ENCODE measurements around the gene GCFC2.
A peak's percentile ranks its signal among the peaks of the same experiment; 100 is the strongest.
"Not testable (repeated sequence)": the region's sequence is repeated elsewhere in the genome, so short reads cannot be mapped to it uniquely, and the experiment has no call there.

The GCFC2 gene

GRCh38 chr2:75711590-75711989 lies 875 bp upstream of the GCFC2 start:
- H3K4me1 ChIP-seq (ENCODE audit: control insufficient read depth, insufficient read depth, low read length); H3K27me3 ChIP-seq (ENCODE audit: control insufficient read depth, insufficient read depth, low read length); H3K36me3 ChIP-seq (ENCODE audit: control insufficient read depth, insufficient read depth, low read length); H3K9ac ChIP-seq (ENCODE audit: low read length); H3K9me3 ChIP-seq (ENCODE audit: control insufficient read depth, low read length); H3K4me3 ChIP-seq (ENCODE audit: low read length): not testable (repeated sequence)

- Histone ChIP-seq H3K9me3 (ENCODE audit: control insufficient read depth, low read length) (no peaks in the 10 kb centered on the region), H3K27me3 (ENCODE audit: control insufficient read depth, insufficient read depth, low read length) (no peaks in the 10 kb centered on the region), H3K4me3 (ENCODE audit: low read length) (peak overlapping the region; percentile 17), H3K4me1 (ENCODE audit: control insufficient read depth, insufficient read depth, low read length) (peaks cover 4% of the 10 kb centered on the region), H3K36me3 (ENCODE audit: control insufficient read depth, insufficient read depth, low read length) (no peaks in the 10 kb centered on the region), H3K9ac (ENCODE audit: low read length) (peak overlapping the region; percentile 75)
Observed at GRCh38 chr2:75710220-75710576, 517 bp downstream of the GCFC2 start.

GRCh38 chr2:75709297-75709696 lies 1.4 kb downstream of the GCFC2 start:
- Histone ChIP-seq H3K9ac (ENCODE audit: low read length) (peak overlapping the region; percentile 12), H3K9me3 (ENCODE audit: control insufficient read depth, low read length) (no peaks in the 10 kb centered on the region), H3K4me3 (ENCODE audit: low read length) (no peak overlapping the region), H3K36me3 (ENCODE audit: control insufficient read depth, insufficient read depth, low read length) (no peaks in the 10 kb centered on the region), H3K27me3 (ENCODE audit: control insufficient read depth, insufficient read depth, low read length) (no peaks in the 10 kb centered on the region), H3K4me1 (ENCODE audit: control insufficient read depth, insufficient read depth, low read length) (peaks cover 4% of the 10 kb centered on the region)

- H3K9me3 ChIP-seq (ENCODE audit: control insufficient read depth, low read length): no peaks in the 10 kb centered on the region
- H3K4me3 ChIP-seq (ENCODE audit: low read length): no peak overlapping the region
- H3K36me3 ChIP-seq (ENCODE audit: control insufficient read depth, insufficient read depth, low read length): no peaks in the 10 kb centered on the region
- H3K4me1 ChIP-seq (ENCODE audit: control insufficient read depth, insufficient read depth, low read length): peaks cover 4% of the 10 kb centered on the region
- no peak overlapping the region for H3K9ac ChIP-seq (ENCODE audit: low read length)
- no peaks in the 10 kb centered on the region for H3K27me3 ChIP-seq (ENCODE audit: control insufficient read depth, insufficient read depth, low read length)
Observed at GRCh38 chr2:75707901-75708300, 2.8 kb downstream of the GCFC2 start.

GRCh38 chr2:75705921-75706320 lies 4.8 kb downstream of the GCFC2 start:
- Histone ChIP-seq H3K4me3 (ENCODE audit: low read length) (no peak overlapping the region), H3K36me3 (ENCODE audit: control insufficient read depth, insufficient read depth, low read length) (no peaks in the 10 kb centered on the region), H3K9ac (ENCODE audit: low read length) (no peak overlapping the region), H3K27me3 (ENCODE audit: control insufficient read depth, insufficient read depth, low read length) (no peaks in the 10 kb centered on the region), H3K9me3 (ENCODE audit: control insufficient read depth, low read length) (no peaks in the 10 kb centered on the region), H3K4me1 (ENCODE audit: control insufficient read depth, insufficient read depth, low read length) (peaks cover 4% of the 10 kb centered on the region)

GRCh38 chr2:75703589-75704287 lies 7.0 kb downstream of the GCFC2 start:
- no peaks in the 10 kb centered on the region for H3K27me3 ChIP-seq (ENCODE audit: control insufficient read depth, insufficient read depth, low read length)
- no peak overlapping the region for H3K9ac ChIP-seq (ENCODE audit: low read length)
- no peaks in the 10 kb centered on the region for H3K4me1 ChIP-seq (ENCODE audit: control insufficient read depth, insufficient read depth, low read length)
- no peak overlapping the region for H3K4me3 ChIP-seq (ENCODE audit: low read length)
- no peaks in the 10 kb centered on the region for H3K36me3 ChIP-seq (ENCODE audit: control insufficient read depth, insufficient read depth, low read length)
- no peaks in the 10 kb centered on the region for H3K9me3 ChIP-seq (ENCODE audit: control insufficient read depth, low read length)

- no peaks in the 10 kb centered on the region for H3K4me1 ChIP-seq (ENCODE audit: control insufficient read depth, insufficient read depth, low read length)
- no peak overlapping the region for H3K4me3 ChIP-seq (ENCODE audit: low read length)
- H3K36me3 ChIP-seq (ENCODE audit: control insufficient read depth, insufficient read depth, low read length): no peaks in the 10 kb centered on the region
- H3K9ac ChIP-seq (ENCODE audit: low read length): no peak overlapping the region
- H3K9me3 ChIP-seq (ENCODE audit: control insufficient read depth, low read length): no peaks in the 10 kb centered on the region
- no peaks in the 10 kb centered on the region for H3K27me3 ChIP-seq (ENCODE audit: control insufficient read depth, insufficient read depth, low read length)
Observed at GRCh38 chr2:75702593-75702992, 8.1 kb downstream of the GCFC2 start.

- no peaks in the 10 kb centered on the region for H3K4me1 ChIP-seq (ENCODE audit: control insufficient read depth, insufficient read depth, low read length)
- no peaks in the 10 kb centered on the region for H3K9me3 ChIP-seq (ENCODE audit: control insufficient read depth, low read length)
- H3K9ac ChIP-seq (ENCODE audit: low read length): no peak overlapping the region
- no peaks in the 10 kb centered on the region for H3K27me3 ChIP-seq (ENCODE audit: control insufficient read depth, insufficient read depth, low read length)
- no peak overlapping the region for H3K4me3 ChIP-seq (ENCODE audit: low read length)
- no peaks in the 10 kb centered on the region for H3K36me3 ChIP-seq (ENCODE audit: control insufficient read depth, insufficient read depth, low read length)
Observed at GRCh38 chr2:75698918-75699317, 11.8 kb downstream of the GCFC2 start.

- Histone ChIP-seq H3K9me3 (ENCODE audit: control insufficient read depth, low read length) (no peaks in the 10 kb centered on the region), H3K4me3 (ENCODE audit: low read length) (no peak overlapping the region), H3K36me3 (ENCODE audit: control insufficient read depth, insufficient read depth, low read length) (no peaks in the 10 kb centered on the region), H3K4me1 (ENCODE audit: control insufficient read depth, insufficient read depth, low read length) (no peaks in the 10 kb centered on the region), H3K9ac (ENCODE audit: low read length) (no peak overlapping the region), H3K27me3 (ENCODE audit: control insufficient read depth, insufficient read depth, low read length) (no peaks in the 10 kb centered on the region)
Observed at GRCh38 chr2:75688196-75688595, 22.5 kb downstream of the GCFC2 start.

- not testable (repeated sequence) for H3K9me3 ChIP-seq (ENCODE audit: control insufficient read depth, low read length); H3K9ac ChIP-seq (ENCODE audit: low read length); H3K4me3 ChIP-seq (ENCODE audit: low read length); H3K4me1 ChIP-seq (ENCODE audit: control insufficient read depth, insufficient read depth, low read length); H3K36me3 ChIP-seq (ENCODE audit: control insufficient read depth, insufficient read depth, low read length); H3K27me3 ChIP-seq (ENCODE audit: control insufficient read depth, insufficient read depth, low read length)
Observed at GRCh38 chr2:75683430-75683829, 27.3 kb downstream of the GCFC2 start.

- H3K36me3 ChIP-seq (ENCODE audit: control insufficient read depth, insufficient read depth, low read length): no peaks in the 10 kb centered on the region
Observed at GRCh38 chr2:75680402-75680801, 30.3 kb downstream of the GCFC2 start.

GRCh38 chr2:75679556-75679955 lies 31.2 kb downstream of the GCFC2 start:
- no peaks in the 10 kb centered on the region for H3K36me3 ChIP-seq (ENCODE audit: control insufficient read depth, insufficient read depth, low read length)

More at GRCh38 chr2:75680402-75680801, 30.3 kb downstream of the GCFC2 start:
- H3K4me1 ChIP-seq (ENCODE audit: control insufficient read depth, insufficient read depth, low read length): no peaks in the 10 kb centered on the region
- H3K9ac ChIP-seq (ENCODE audit: low read length): no peak overlapping the region
- no peaks in the 10 kb centered on the region for H3K27me3 ChIP-seq (ENCODE audit: control insufficient read depth, insufficient read depth, low read length)
- H3K9me3 ChIP-seq (ENCODE audit: control insufficient read depth, low read length): no peaks in the 10 kb centered on the region
- no peak overlapping the region for H3K4me3 ChIP-seq (ENCODE audit: low read length)

GRCh38 chr2:75676464-75676863 lies 34.3 kb downstream of the GCFC2 start:
- Histone ChIP-seq H3K9me3 (ENCODE audit: control insufficient read depth, low read length) (no peaks in the 10 kb centered on the region), H3K9ac (ENCODE audit: low read length) (no peak overlapping the region), H3K27me3 (ENCODE audit: control insufficient read depth, insufficient read depth, low read length) (no peaks in the 10 kb centered on the region), H3K4me3 (ENCODE audit: low read length) (no peak overlapping the region), H3K4me1 (ENCODE audit: control insufficient read depth, insufficient read depth, low read length) (no peaks in the 10 kb centered on the region), H3K36me3 (ENCODE audit: control insufficient read depth, insufficient read depth, low read length) (no peaks in the 10 kb centered on the region)

More at GRCh38 chr2:75679556-75679955, 31.2 kb downstream of the GCFC2 start:
- H3K27me3 ChIP-seq (ENCODE audit: control insufficient read depth, insufficient read depth, low read length): no peaks in the 10 kb centered on the region
- no peaks in the 10 kb centered on the region for H3K4me1 ChIP-seq (ENCODE audit: control insufficient read depth, insufficient read depth, low read length)
- no peak overlapping the region for H3K4me3 ChIP-seq (ENCODE audit: low read length)
- H3K9me3 ChIP-seq (ENCODE audit: control insufficient read depth, low read length): no peaks in the 10 kb centered on the region
- no peak overlapping the region for H3K9ac ChIP-seq (ENCODE audit: low read length)
